Naive B cell (primary cell): ENCODE data around the gene LRFN3. TPM values are rescaled to one million over a fixed set of nuclear protein-coding genes. Genes with fewer than 3 reads are reported as not detected.
A peak's percentile ranks its signal among the peaks of the same experiment; 100 is the strongest.

ENCODE experiments used
- ATAC-seq, 2 donors: fragments of 150-1000 bp; cut with Tn5 transposase; 2 replicates each; pipeline ENCODE4 v1.10.0; 2021; ENCODE audit warnings: low read depth in 2 of 2, mild to moderate bottlenecking in 2 of 2, moderate library complexity in 2 of 2
- DNase-seq: peaks from one replicate; pipeline ENCODE4 v3.0.0; 2022
- H3K27ac Mint-ChIP-seq, 6 donors: one replicate each; pipeline ENCODE4 v1.8.0; 2020 to 2022; ENCODE audit warnings: mild to moderate bottlenecking in 6 of 6, mixed read lengths in 6 of 6, moderate library complexity in 5 of 6, inconsistent platforms in 2 of 6
- H3K27me3 Mint-ChIP-seq, 3 donors: one replicate each; pipeline ENCODE4 v1.8.0; 2021 to 2022; ENCODE audit warnings: mixed read lengths in 3 of 3, mild to moderate bottlenecking in 1 of 3
- H3K36me3 Mint-ChIP-seq, 2 donors: one replicate each; pipeline ENCODE4 v1.8.0; 2020 to 2022; ENCODE audit warnings: mixed read lengths in 2 of 2, inconsistent platforms in 1 of 2, mild to moderate bottlenecking in 1 of 2
- H3K4me1 Mint-ChIP-seq, 3 donors: one replicate each; pipeline ENCODE4 v1.8.0; 2020 to 2022; ENCODE audit warnings: mixed read lengths in 3 of 3, inconsistent platforms in 1 of 3, mild to moderate bottlenecking in 1 of 3, moderate library complexity in 1 of 3
- H3K4me3 Mint-ChIP-seq, 8 donors: one replicate each; pipeline ENCODE4 v1.8.0; 2020 to 2022; ENCODE audit warnings: mild to moderate bottlenecking in 8 of 8, mixed read lengths in 8 of 8, moderate library complexity in 8 of 8, inconsistent platforms in 2 of 8
- H3K9me3 Mint-ChIP-seq, 7 donors: one replicate each; pipeline ENCODE4 v1.8.0; 2020 to 2022; ENCODE audit warnings: mixed read lengths in 7 of 7, mild to moderate bottlenecking in 5 of 7, inconsistent platforms in 2 of 7, moderate library complexity in 1 of 7
- polyA plus RNA-seq, 6 donors: library from polyadenylated mRNA; unstranded; fragments of 300-500 nt; fragmentation: Illumina TruSeq; gene quantifications; one replicate each; pipeline ENCODE4 v1.2.3, GENCODE V29; 2021; ENCODE audit warnings: low read depth in 6 of 6

The LRFN3 gene
- polyA plus RNA-seq, 6 donors from 2014 or later: 0.12 to 0.22 (median 0.14) TPM; not detected in 3

DNA sequence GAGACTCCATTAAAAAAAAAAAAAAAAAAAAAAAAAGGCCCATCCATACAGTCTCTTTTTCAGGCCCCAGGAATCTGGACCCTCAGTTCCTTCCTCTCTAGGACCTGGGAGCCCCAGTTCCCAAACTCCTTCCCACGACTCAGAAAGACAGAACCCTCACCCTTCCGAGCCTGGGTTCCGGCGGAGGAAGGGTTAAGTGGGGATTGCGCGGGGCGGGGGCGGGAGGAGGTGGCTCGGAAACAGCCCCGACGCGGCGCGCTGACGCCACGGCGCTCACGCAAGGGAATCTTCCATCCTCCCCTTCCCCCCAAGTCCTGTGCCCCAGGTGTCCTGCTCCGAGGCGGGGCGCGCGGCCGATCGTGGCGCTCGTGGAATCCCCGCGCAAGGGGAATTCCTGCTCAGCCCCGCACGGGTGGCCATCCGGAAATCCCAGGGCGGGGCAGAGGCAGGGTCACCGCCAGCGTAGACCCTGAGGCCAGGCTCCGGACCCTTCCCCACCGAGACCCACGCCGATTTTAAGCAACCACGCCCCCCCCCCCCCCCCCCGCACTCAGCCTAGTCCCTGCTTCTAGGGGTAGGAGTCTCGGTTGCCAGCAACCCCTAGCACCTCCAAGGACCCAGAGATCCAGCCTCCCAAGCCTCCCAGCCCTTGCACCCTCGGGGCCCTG is 36.5 kb upstream of the LRFN3 start:
- Mint-ChIP-seq H3K27ac (peak overlapping the region; percentile 99 to 100 (median 100)), H3K9me3 (peaks cover 0 to 4% (median 0%) of the 10 kb centered on the region in 7 donors), H3K4me1 (peaks cover 63 to 70% (median 68%) of the 10 kb centered on the region in 3 donors), H3K4me3 (peak overlapping the region; percentile 74 to 99 (median 98)), H3K27me3 (no peaks in the 10 kb centered on the region), H3K36me3 (peaks cover 0 to 9% of the 10 kb centered on the region in 2 donors)
- ATAC-seq: peak; percentile 57 to 58
- peak; percentile 98 for DNase-seq

DNA sequence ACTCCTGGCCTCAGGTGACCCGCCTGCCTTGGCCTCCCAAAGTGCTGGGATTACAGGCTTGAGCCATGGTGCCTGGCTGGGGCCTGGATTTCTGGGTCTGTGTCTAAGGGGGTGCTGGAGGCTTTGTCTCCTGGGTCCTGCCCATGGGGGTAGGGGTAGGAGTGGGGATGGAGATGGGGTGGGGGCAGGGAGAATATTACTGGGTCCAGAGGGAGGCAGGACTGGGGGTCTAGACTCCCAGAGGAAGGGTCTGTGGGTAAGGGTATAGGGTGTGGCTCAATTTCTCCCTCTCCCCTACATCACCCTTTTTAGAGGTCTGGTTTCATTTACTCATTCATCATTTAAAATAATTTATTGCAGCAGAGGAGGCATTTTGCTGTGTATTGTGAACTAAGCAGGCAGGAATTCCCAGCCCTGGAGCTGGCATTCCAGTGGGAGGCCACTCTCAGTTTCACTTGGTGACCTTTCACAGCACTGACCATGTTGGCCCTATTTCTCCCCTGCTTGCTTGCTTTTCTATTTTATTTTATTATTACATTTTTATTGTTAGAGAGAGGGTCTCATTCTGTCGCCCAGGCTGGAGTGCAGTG is 35.0 kb upstream of the LRFN3 start:
- DNase-seq (no peak), ATAC-seq (no peak)
- Mint-ChIP-seq H3K4me3 (peak overlapping the region; percentile 74 to 99 (median 98)), H3K27ac (peak overlapping the region; percentile 99 to 100 (median 100)), H3K36me3 (no peaks in the 10 kb centered on the region), H3K9me3 (peaks cover 0 to 4% (median 0%) of the 10 kb centered on the region in 7 donors), H3K4me1 (peaks cover 60 to 69% (median 68%) of the 10 kb centered on the region in 3 donors), H3K27me3 (no peaks in the 10 kb centered on the region)

- H3K4me1 Mint-ChIP-seq: peaks cover 62 to 73% (median 66%) of the 10 kb centered on the region in 3 donors
- DNase-seq: peak; percentile 69
- peak; percentile 5 to 9 for ATAC-seq
- H3K9me3 Mint-ChIP-seq: peaks cover 0 to 4% (median 0%) of the 10 kb centered on the region in 7 donors
- no peaks in the 10 kb centered on the region for H3K36me3 Mint-ChIP-seq
- H3K27ac Mint-ChIP-seq: peak within 1 kb of the TSS; percentile 99 to 100 (median 100)
- H3K4me3 Mint-ChIP-seq: peak within 1 kb of the TSS; percentile 89 to 99 (median 96)
- no peaks in the 10 kb centered on the region for H3K27me3 Mint-ChIP-seq
Measured at GRCh38 chr19:35901854-35902661, 34.1 kb upstream of the LRFN3 start, which contains the start of gene HCST. HCST (plus strand) TSS chr19:35902529; CDS start chr19:35902594, 65 bp downstream.

DNA sequence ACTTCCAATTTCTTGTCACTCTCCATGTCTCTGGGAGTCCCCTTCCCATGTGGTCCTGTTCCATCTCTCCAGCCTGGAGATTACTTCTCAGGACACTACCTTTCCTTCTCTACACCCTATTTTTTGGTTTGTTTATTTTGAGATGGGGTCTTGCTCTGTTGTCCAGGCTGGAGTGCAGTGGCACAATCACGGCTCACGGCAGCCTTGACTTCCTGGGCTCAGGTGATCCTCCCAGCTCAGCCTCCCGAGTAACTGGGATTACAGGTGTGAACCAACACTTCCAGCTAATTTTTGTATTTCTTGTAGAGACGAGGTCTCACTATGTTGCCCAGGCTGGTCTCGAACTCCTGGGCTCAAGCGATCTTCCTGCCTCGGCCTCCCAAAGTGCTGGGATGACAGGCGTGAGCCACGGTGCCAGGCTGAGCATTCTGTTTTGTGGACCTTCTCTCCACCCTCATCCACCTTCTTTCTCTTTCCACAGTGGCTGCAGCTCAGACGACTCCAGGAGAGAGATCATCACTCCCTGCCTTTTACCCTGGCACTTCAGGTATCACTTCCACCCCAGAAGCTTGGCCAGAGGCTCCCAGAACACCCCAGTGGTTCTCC is 33.2 kb upstream of the LRFN3 start:
- Mint-ChIP-seq H3K9me3 (peaks cover 0 to 4% (median 0%) of the 10 kb centered on the region in 7 donors), H3K4me1 (peaks cover 65 to 76% (median 74%) of the 10 kb centered on the region in 3 donors), H3K4me3 (peak overlapping the region; percentile 89 to 99 (median 95)), H3K27me3 (no peaks in the 10 kb centered on the region), H3K36me3 (no peaks in the 10 kb centered on the region), H3K27ac (peak overlapping the region; percentile 99 to 100 (median 100))
- ATAC-seq (no peak), DNase-seq (no peak)

DNA sequence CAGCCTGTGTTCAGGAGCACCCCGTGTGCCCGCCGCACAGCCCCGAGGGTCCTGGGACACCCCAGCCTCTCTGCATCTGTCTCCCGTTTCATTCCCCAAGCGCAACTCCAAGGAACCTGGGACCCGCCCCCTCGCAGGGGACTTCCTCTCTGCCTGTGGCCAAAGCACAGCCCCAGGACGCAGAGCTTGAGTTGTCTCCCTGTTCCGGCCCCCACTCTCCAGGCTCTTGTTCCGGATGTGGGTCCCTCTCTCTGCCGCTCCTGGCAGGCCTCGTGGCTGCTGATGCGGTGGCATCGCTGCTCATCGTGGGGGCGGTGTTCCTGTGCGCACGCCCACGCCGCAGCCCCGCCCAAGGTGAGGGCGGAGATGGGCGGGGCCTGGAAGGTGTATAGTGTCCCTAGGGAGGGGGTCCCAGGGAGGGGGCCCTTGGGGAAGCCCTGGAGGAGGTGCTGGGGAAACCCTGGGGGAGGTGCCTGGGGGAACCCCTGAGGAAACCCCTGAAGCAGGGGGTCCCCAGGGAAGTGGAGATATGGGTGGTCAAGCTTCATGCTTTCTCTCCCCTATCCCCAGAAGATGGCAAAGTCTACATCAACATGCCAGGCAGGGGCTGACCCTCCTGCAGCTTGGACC is 32.5 kb upstream of the LRFN3 start:
- Mint-ChIP-seq H3K4me3 (peak overlapping the region; percentile 89 to 99 (median 95)), H3K27me3 (no peaks in the 10 kb centered on the region), H3K36me3 (no peaks in the 10 kb centered on the region), H3K4me1 (peaks cover 63 to 75% (median 75%) of the 10 kb centered on the region in 3 donors), H3K27ac (peak overlapping the region; percentile 99 to 100 (median 100)), H3K9me3 (peaks cover 0 to 4% (median 0%) of the 10 kb centered on the region in 7 donors)
- ATAC-seq: peak; percentile 52 to 56
- peak; percentile 97 for DNase-seq

DNA sequence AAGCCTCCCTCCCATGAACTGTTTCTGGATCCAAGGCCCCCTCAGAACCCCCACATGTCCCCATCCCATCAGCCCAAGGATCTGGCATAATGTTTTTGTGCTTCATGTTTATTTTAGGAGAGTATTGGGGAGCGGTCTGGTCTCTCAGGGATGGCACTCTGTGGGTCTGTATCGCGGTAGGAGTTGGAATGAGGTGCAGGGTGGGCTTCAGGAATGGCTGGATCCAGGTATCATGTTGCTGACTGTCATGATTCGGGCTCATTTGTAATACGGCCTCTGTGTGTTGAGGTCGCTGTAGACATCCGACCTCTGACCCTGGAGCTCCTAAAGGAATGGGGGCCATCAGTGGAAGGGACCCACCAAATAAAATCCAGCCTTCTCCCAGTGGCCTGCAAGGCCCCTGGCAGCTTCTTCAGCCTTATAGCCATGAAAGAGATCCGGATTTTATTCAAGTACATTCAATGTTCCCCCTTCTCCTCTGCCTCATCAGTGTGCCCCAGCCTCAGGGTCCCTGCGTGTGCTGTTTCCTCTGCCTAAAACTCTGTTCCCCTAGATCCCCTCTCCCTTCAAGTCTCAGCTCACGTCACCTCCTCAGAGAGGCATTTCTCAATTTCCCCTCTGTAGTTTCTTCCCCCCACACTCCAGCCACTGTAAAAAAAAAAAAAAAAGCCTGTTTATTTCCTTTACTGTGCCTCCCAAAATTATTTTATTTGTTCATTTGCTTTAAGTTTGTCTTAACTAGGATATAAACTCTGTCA is 31.7 kb upstream of the LRFN3 start:
- Mint-ChIP-seq H3K27me3 (no peaks in the 10 kb centered on the region), H3K4me3 (peak overlapping the region in 7 of 8 donors; percentile 9 to 99 (median 89)), H3K4me1 (peaks cover 66 to 76% (median 75%) of the 10 kb centered on the region in 3 donors), H3K9me3 (peaks cover 0 to 4% (median 0%) of the 10 kb centered on the region in 7 donors), H3K27ac (peak overlapping the region; percentile 99 to 100 (median 100)), H3K36me3 (no peaks in the 10 kb centered on the region)
- ATAC-seq (no peak), DNase-seq (peak; percentile 6)

GRCh38 chr19:35905178-35905727 is 30.9 kb upstream of the LRFN3 start:
- no peaks in the 10 kb centered on the region for H3K27me3 Mint-ChIP-seq
- peak overlapping the region in 2 of 8 donors; percentile 56 to 89 for H3K4me3 Mint-ChIP-seq
- peaks cover 0 to 4% (median 0%) of the 10 kb centered on the region in 7 donors for H3K9me3 Mint-ChIP-seq
- DNase-seq (peak; percentile 6), ATAC-seq (no peak)
- H3K36me3 Mint-ChIP-seq: no peaks in the 10 kb centered on the region
- peak overlapping the region; percentile 22 to 100 (median 100) for H3K27ac Mint-ChIP-seq
- peaks cover 65 to 81% (median 75%) of the 10 kb centered on the region in 3 donors for H3K4me1 Mint-ChIP-seq

- no peaks in the 10 kb centered on the region for H3K36me3 Mint-ChIP-seq
- DNase-seq (no peak), ATAC-seq (no peak)
- H3K27me3 Mint-ChIP-seq: no peaks in the 10 kb centered on the region
- peaks cover 51 to 70% (median 57%) of the 10 kb centered on the region in 3 donors for H3K4me1 Mint-ChIP-seq
- peak overlapping the region in 5 of 6 donors; percentile 10 to 96 (median 94) for H3K27ac Mint-ChIP-seq
- H3K4me3 Mint-ChIP-seq: peak overlapping the region in 2 of 8 donors; percentile 30 to 73
- H3K9me3 Mint-ChIP-seq: peaks cover 0 to 4% (median 0%) of the 10 kb centered on the region in 7 donors
Measured at GRCh38 chr19:35907377-35907745, 28.8 kb upstream of the LRFN3 start.

- H3K27ac Mint-ChIP-seq: peak within 1 kb of the TSS; percentile 94 to 98 (median 96)
- H3K4me1 Mint-ChIP-seq: peaks cover 45 to 63% (median 51%) of the 10 kb centered on the region in 3 donors
- DNase-seq: peak; percentile 6
- no peaks in the 10 kb centered on the region for H3K27me3 Mint-ChIP-seq
- H3K36me3 Mint-ChIP-seq: no peaks in the 10 kb centered on the region
- ATAC-seq: no peak
- peak within 1 kb of the TSS; percentile 65 to 84 (median 73) for H3K4me3 Mint-ChIP-seq
- H3K9me3 Mint-ChIP-seq: peaks cover 0 to 4% (median 0%) of the 10 kb centered on the region in 7 donors
Measured at GRCh38 chr19:35908010-35908441, 28.1 kb upstream of the LRFN3 start, which contains the start of gene TYROBP. TYROBP (minus strand) TSS chr19:35908295; CDS start chr19:35908228, 67 bp downstream.

- H3K27me3 Mint-ChIP-seq: no peaks in the 10 kb centered on the region
- H3K9me3 Mint-ChIP-seq: no peaks in the 10 kb centered on the region
- peak; percentile 92 to 93 for ATAC-seq
- peak overlapping the region; percentile 94 to 98 (median 96) for H3K27ac Mint-ChIP-seq
- H3K4me1 Mint-ChIP-seq: peaks cover 34 to 57% (median 40%) of the 10 kb centered on the region in 3 donors
- H3K36me3 Mint-ChIP-seq: no peaks in the 10 kb centered on the region
- peak overlapping the region; percentile 65 to 87 (median 76) for H3K4me3 Mint-ChIP-seq
- peak; percentile 92 for DNase-seq
Measured at GRCh38 chr19:35908973-35909683, 27.0 kb upstream of the LRFN3 start.

DNA sequence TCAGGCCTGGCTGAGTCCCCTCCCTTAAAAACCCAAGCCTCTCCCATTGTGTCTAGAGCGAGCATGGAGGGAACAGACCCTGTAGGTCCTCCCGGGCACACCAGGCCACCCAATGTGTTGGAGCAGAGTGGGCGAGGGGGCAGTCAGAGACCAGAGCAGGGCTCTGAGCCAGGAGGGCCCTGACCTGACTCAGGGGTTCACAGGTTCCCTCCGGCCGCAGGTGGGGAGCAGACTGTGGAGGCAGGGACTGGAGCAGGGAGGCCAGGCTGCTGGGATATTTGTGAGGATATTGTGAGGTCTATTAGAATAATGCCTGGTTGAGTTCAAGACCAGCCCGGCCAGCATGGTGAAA is 26.5 kb upstream of the LRFN3 start:
- H3K36me3 Mint-ChIP-seq: no peaks in the 10 kb centered on the region
- no peaks in the 10 kb centered on the region for H3K9me3 Mint-ChIP-seq
- H3K4me1 Mint-ChIP-seq: peaks cover 29 to 52% (median 36%) of the 10 kb centered on the region in 3 donors
- no peaks in the 10 kb centered on the region for H3K27me3 Mint-ChIP-seq
- no peak for DNase-seq
- H3K27ac Mint-ChIP-seq: peak overlapping the region; percentile 94 to 98 (median 96)
- peak overlapping the region; percentile 65 to 87 (median 76) for H3K4me3 Mint-ChIP-seq
- ATAC-seq: no peak
